ENCODE results near the gene RIBC2.

RIBC2 gene

DNA sequence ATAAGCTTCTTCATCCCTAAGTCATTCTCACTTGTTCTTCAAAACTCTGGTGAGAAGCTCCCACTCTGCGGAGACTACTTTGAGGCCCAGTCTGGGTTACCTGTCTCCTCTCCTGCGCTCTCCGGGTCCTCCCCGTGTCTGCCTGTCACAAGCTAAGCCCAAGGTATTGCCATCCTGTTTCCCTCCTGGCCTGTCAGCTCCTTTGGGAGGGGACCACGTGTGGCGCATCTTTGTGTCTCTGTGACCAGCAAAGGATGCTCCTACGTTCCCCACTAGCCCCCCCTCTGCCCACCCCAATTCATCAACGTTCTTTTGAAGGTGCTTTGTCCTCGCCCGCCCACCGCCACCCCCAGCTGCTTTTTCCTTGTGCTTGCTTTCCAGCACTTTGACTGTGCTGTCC lies 57.4 kb downstream of the RIBC2 start:
- Histone ChIP-seq H3K27ac (replicated peaks; ENCODE audit: low read length) (no peak overlapping the region), H3K27me3 (ENCODE audit: control insufficient read depth in 3 of 3, insufficient read depth in 3 of 3, low read depth in 1 of 3, low read length in 3 of 3) (peaks cover 0 to 3% (median 0%) of the 10 kb centered on the region in 3 experiments), H3K9me3 (replicated peaks in 1 of 2; ENCODE audit: control insufficient read depth in 2 of 2, insufficient read depth in 1 of 2, low read depth in 1 of 2, low read length in 2 of 2) (peaks cover 0 to 9% of the 10 kb centered on the region in 2 donors), H2BK120ac (ENCODE audit: low read depth, low read length) (no peak overlapping the region), H3K18ac (ENCODE audit: low read length) (no peak overlapping the region), H3K23ac (ENCODE audit: low read depth, low read length, poor library complexity) (no peak overlapping the region), H4K91ac (ENCODE audit: low read depth, low read length, poor library complexity) (no peak overlapping the region), H2AK5ac (ENCODE audit: low read depth, low read length) (no peak overlapping the region), H3K4me3 (ENCODE audit: low read length in 2 of 2) (no peak overlapping the region), H2BK5ac (ENCODE audit: low read length) (no peak overlapping the region), H3K14ac (ENCODE audit: low read length) (no peak overlapping the region), H3K79me1 (ENCODE audit: low read depth, low read length) (no peaks in the 10 kb centered on the region), H2BK12ac (ENCODE audit: low read length) (no peak overlapping the region), H3K4ac (ENCODE audit: low read length) (no peak overlapping the region), H2AFZ (ENCODE audit: low read length) (no peak overlapping the region), H4K8ac (ENCODE audit: low read depth, low read length) (no peak overlapping the region), H2BK15ac (ENCODE audit: low read length) (no peak overlapping the region), H3K4me1 (ENCODE audit: control insufficient read depth in 2 of 2, insufficient read depth in 1 of 2, low read depth in 1 of 2, low read length in 2 of 2) (peaks cover 0 to 10% of the 10 kb centered on the region in 2 donors), H3K36me3 (replicated peaks in 1 of 2; ENCODE audit: control insufficient read depth in 2 of 2, insufficient read depth in 2 of 2, low read length in 2 of 2) (no peaks in the 10 kb centered on the region), H3K9ac (ENCODE audit: low read depth, low read length, poor library complexity) (no peak overlapping the region), H3K4me2 (ENCODE audit: insufficient read depth, low read length, poor library complexity, severe bottlenecking) (no peak overlapping the region)
- no CpG with 5 or more reads among the region's 11 CpGs for WGBS, 2 donors (ENCODE audit: extremely low coverage in 2 of 2, insufficient read length in 2 of 2, insufficient replicate concordance in 1 of 2)
- DNase-seq (ENCODE audit: low spot score), result no peak

DNA sequence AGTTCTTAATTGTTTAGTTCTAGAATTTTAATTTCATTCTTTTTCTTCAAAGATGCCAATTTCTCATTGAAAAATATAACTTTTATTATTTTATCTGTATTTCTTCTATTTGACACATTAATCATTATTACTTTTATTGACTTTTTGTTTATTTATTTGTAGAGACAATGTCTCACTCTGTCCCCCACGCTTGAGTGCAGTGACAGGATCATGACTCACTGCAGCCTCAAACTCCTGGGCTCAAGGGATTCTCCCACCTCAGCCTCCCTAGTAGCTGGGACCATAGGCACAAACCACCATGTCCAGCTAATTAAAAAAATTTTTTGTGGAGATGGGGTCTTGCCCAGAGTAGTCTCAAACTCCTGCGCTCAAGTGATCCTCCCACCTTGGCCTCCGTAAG lies 58.9 kb downstream of the RIBC2 start:
- Histone ChIP-seq H3K4ac (ENCODE audit: low read length) (no peak overlapping the region), H4K91ac (ENCODE audit: low read depth, low read length, poor library complexity) (no peak overlapping the region), H2BK5ac (ENCODE audit: low read length) (no peak overlapping the region), H3K9ac (ENCODE audit: low read depth, low read length, poor library complexity) (no peak overlapping the region), H4K8ac (ENCODE audit: low read depth, low read length) (no peak overlapping the region), H3K4me2 (ENCODE audit: insufficient read depth, low read length, poor library complexity, severe bottlenecking) (no peak overlapping the region), H3K36me3 (replicated peaks in 1 of 2; ENCODE audit: control insufficient read depth in 2 of 2, insufficient read depth in 2 of 2, low read length in 2 of 2) (no peaks in the 10 kb centered on the region), H3K9me3 (replicated peaks in 1 of 2; ENCODE audit: control insufficient read depth in 2 of 2, insufficient read depth in 1 of 2, low read depth in 1 of 2, low read length in 2 of 2) (peaks cover 0 to 9% of the 10 kb centered on the region in 2 donors), H3K23ac (ENCODE audit: low read depth, low read length, poor library complexity) (no peak overlapping the region), H3K14ac (ENCODE audit: low read length) (no peak overlapping the region), H3K79me1 (ENCODE audit: low read depth, low read length) (no peaks in the 10 kb centered on the region), H3K27me3 (ENCODE audit: control insufficient read depth in 3 of 3, insufficient read depth in 3 of 3, low read depth in 1 of 3, low read length in 3 of 3) (peaks cover 0 to 3% (median 0%) of the 10 kb centered on the region in 3 experiments), H2BK12ac (ENCODE audit: low read length) (no peak overlapping the region), H3K18ac (ENCODE audit: low read length) (no peak overlapping the region), H2AK5ac (ENCODE audit: low read depth, low read length) (no peak overlapping the region), H3K4me1 (ENCODE audit: control insufficient read depth in 2 of 2, insufficient read depth in 1 of 2, low read depth in 1 of 2, low read length in 2 of 2) (peaks cover 0 to 10% of the 10 kb centered on the region in 2 donors), H2BK15ac (ENCODE audit: low read length) (no peak overlapping the region), H2BK120ac (ENCODE audit: low read depth, low read length) (no peak overlapping the region), H3K4me3 (ENCODE audit: low read length in 2 of 2) (no peak overlapping the region), H2AFZ (ENCODE audit: low read length) (no peak overlapping the region), H3K27ac (replicated peaks; ENCODE audit: low read length) (no peak overlapping the region)
- no peak for DNase-seq (ENCODE audit: low spot score)
- no CpG with 5 or more reads among the region's 3 CpGs for WGBS, 2 donors (ENCODE audit: extremely low coverage in 2 of 2, insufficient read length in 2 of 2, insufficient replicate concordance in 1 of 2)

- Histone ChIP-seq H2AFZ (ENCODE audit: low read length) (peak overlapping the region; percentile 64), H3K4ac (ENCODE audit: low read length) (no peak overlapping the region), H3K79me1 (ENCODE audit: low read depth, low read length) (no peaks in the 10 kb centered on the region), H2BK5ac (ENCODE audit: low read length) (no peak overlapping the region), H3K36me3 (replicated peaks in 1 of 2; ENCODE audit: control insufficient read depth in 2 of 2, insufficient read depth in 2 of 2, low read length in 2 of 2) (no peaks in the 10 kb centered on the region), H2AK5ac (ENCODE audit: low read depth, low read length) (no peak overlapping the region), H3K4me1 (ENCODE audit: control insufficient read depth in 2 of 2, insufficient read depth in 1 of 2, low read depth in 1 of 2, low read length in 2 of 2) (peaks cover 0 to 10% of the 10 kb centered on the region in 2 donors), H3K9ac (ENCODE audit: low read depth, low read length, poor library complexity) (no peak overlapping the region), H2BK120ac (ENCODE audit: low read depth, low read length) (no peak overlapping the region), H3K27me3 (ENCODE audit: control insufficient read depth in 3 of 3, insufficient read depth in 3 of 3, low read depth in 1 of 3, low read length in 3 of 3) (peaks cover 0 to 3% (median 0%) of the 10 kb centered on the region in 3 experiments), H3K9me3 (replicated peaks in 1 of 2; ENCODE audit: control insufficient read depth in 2 of 2, insufficient read depth in 1 of 2, low read depth in 1 of 2, low read length in 2 of 2) (no peaks in the 10 kb centered on the region), H4K8ac (ENCODE audit: low read depth, low read length) (no peak overlapping the region), H3K14ac (ENCODE audit: low read length) (no peak overlapping the region), H4K91ac (ENCODE audit: low read depth, low read length, poor library complexity) (no peak overlapping the region), H3K18ac (ENCODE audit: low read length) (no peak overlapping the region), H2BK15ac (ENCODE audit: low read length) (no peak overlapping the region), H2BK12ac (ENCODE audit: low read length) (no peak overlapping the region), H3K4me2 (ENCODE audit: insufficient read depth, low read length, poor library complexity, severe bottlenecking) (no peak overlapping the region), H3K4me3 (ENCODE audit: low read length in 2 of 2) (no peak overlapping the region), H3K27ac (replicated peaks; ENCODE audit: low read length) (no peak overlapping the region), H3K23ac (ENCODE audit: low read depth, low read length, poor library complexity) (no peak overlapping the region)
- no peak for DNase-seq (ENCODE audit: low spot score)
- WGBS, 2 donors (ENCODE audit: extremely low coverage in 2 of 2, insufficient read length in 2 of 2, insufficient replicate concordance in 1 of 2), result no CpG with 5 or more reads among the region's 6 CpGs
These were observed 60.2 kb downstream of the RIBC2 start for GRCh38 chr22:45473626-45474237.

DNA sequence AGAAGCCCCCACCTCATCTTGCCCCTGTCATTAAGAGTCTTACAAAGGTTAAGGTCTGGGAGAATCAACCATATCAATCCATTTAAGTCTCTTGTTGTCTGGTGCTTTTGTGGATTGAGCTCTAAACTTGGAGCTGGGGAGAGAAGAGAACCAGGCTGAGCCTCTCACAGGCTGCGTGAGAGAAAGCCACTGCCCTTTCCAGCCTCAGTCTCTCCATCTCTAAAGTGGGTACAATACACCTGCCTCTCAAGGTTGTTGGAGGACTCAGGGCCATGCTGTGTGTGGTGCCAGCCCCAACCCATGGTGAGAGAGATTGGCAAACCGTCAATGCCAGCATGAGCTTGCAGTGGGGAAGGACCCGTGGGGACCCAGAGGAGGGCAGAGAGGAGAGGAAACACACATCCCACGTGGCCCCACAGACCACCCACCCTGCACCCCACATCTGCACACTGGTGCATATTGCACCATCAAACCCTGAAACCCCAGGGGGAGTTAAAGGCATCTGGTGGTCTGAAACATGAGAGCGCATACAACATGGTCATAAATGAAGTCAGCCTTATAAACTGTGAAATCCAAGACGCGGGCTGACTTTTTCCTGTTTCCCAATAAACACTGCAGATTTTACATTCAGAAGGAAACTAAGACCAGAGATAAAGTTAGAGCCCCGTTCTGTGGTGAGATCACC lies 61.7 kb downstream of the RIBC2 start:
- DNase-seq (ENCODE audit: low spot score), result no peak
- Histone ChIP-seq H2AK5ac (ENCODE audit: low read depth, low read length) (no peak overlapping the region), H3K23ac (ENCODE audit: low read depth, low read length, poor library complexity) (no peak overlapping the region), H3K36me3 (replicated peaks in 1 of 2; ENCODE audit: control insufficient read depth in 2 of 2, insufficient read depth in 2 of 2, low read length in 2 of 2) (no peaks in the 10 kb centered on the region), H4K8ac (ENCODE audit: low read depth, low read length) (no peak overlapping the region), H3K9ac (ENCODE audit: low read depth, low read length, poor library complexity) (no peak overlapping the region), H3K4me1 (ENCODE audit: control insufficient read depth in 2 of 2, insufficient read depth in 1 of 2, low read depth in 1 of 2, low read length in 2 of 2) (peaks cover 0 to 6% of the 10 kb centered on the region in 2 donors), H3K14ac (ENCODE audit: low read length) (no peak overlapping the region), H2BK5ac (ENCODE audit: low read length) (no peak overlapping the region), H3K79me1 (ENCODE audit: low read depth, low read length) (no peaks in the 10 kb centered on the region), H3K9me3 (replicated peaks in 1 of 2; ENCODE audit: control insufficient read depth in 2 of 2, insufficient read depth in 1 of 2, low read depth in 1 of 2, low read length in 2 of 2) (no peaks in the 10 kb centered on the region), H3K4me3 (ENCODE audit: low read length in 2 of 2) (no peak overlapping the region), H3K4ac (ENCODE audit: low read length) (no peak overlapping the region), H3K4me2 (ENCODE audit: insufficient read depth, low read length, poor library complexity, severe bottlenecking) (no peak overlapping the region), H2BK120ac (ENCODE audit: low read depth, low read length) (no peak overlapping the region), H2BK15ac (ENCODE audit: low read length) (no peak overlapping the region), H4K91ac (ENCODE audit: low read depth, low read length, poor library complexity) (no peak overlapping the region), H2AFZ (ENCODE audit: low read length) (no peak overlapping the region), H3K27me3 (ENCODE audit: control insufficient read depth in 3 of 3, insufficient read depth in 3 of 3, low read depth in 1 of 3, low read length in 3 of 3) (peaks cover 0 to 3% (median 0%) of the 10 kb centered on the region in 3 experiments), H2BK12ac (ENCODE audit: low read length) (no peak overlapping the region), H3K27ac (replicated peaks; ENCODE audit: low read length) (no peak overlapping the region), H3K18ac (ENCODE audit: low read length) (no peak overlapping the region)
- WGBS, 2 donors (ENCODE audit: extremely low coverage in 2 of 2, insufficient read length in 2 of 2, insufficient replicate concordance in 1 of 2), result no CpG with 5 or more reads among the region's 8 CpGs

Data from neuronal stem cell (in vitro differentiated cells).